GM19452 (cell line): Measurements from ENCODE around the gene MRAP.
"Not testable (repeated sequence)": the region's sequence is repeated elsewhere in the genome, so short reads cannot be mapped to it uniquely, and the experiment has no call there.

Experiments
- ATAC-seq: cut with Tn5 transposase; IDR thresholded peaks from one replicate; pipeline ENCODE4 v1.9.1; 2021; ENCODE audit not compliant: unreplicated experiment

The MRAP gene

DNA sequence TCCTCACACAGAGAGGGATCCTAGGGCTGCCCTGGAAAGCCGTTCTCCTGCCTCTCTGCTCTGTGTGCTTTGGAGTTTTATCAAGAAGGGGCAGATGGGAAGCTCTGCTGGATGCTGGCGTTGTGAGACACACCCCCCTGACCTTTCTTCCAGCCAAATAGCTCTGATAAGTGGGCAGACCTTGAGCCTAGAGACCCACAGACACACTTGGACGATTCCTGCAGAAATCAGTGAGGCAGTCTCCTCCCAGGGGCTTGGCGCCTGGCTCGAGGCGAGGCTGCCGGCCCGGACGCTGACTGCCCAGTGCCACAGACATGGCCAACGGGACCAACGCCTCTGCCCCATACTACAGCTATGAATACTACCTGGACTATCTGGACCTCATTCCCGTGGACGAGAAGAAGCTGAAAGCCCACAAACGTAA is at the start of gene MRAP:
MRAP (plus strand) TSS at position 198 of the 424 bp plus-strand sequence; CDS start at position 315, 117 bp downstream.
- no peak for ATAC-seq

- ATAC-seq, result no peak
These were observed 49.0 kb upstream of the MRAP start for GRCh38 chr21:32249511-32250280.

DNA sequence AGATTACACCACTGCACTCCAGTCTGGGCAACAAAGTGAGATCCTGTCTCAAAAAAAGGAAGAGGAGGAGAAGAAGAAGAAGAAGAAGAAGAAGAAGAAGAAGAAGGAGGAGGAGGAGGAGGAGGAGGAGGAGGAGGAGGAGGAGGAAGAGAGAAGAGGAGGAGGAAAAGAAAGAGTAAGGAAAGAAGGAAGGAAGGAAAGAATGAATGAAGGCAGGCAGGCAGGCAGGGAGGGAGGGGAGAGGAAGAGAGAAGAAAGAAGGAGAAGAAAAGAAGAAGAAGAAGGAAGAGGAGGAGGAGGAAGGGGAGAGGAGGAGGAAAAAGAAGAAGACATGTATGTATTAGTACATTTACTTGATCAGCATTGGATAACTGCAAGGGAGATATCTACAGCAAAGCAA is 46.5 kb upstream of the MRAP start:
- ATAC-seq, result no peak

DNA sequence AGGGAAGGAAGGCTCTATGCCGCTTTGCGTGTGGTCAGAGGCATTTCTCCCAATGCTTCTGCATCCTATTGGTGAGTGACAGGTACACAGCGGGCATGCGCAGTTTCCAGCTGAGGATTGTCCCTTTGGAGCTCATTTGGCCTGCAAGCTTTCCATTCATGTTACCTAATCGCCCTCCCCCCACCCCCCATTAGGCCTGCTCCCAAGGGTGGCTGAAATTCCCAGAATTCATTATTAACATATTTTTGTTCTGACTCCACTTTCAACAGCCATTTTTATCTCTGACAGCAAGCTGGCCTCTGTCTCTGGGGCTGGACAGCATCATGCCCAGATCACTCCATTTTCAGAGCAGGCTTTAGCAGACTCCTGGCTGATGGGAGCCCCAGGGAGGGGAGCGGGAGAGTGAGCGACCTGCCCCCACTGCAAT is 45.4 kb upstream of the MRAP start:
- no peak for ATAC-seq

DNA sequence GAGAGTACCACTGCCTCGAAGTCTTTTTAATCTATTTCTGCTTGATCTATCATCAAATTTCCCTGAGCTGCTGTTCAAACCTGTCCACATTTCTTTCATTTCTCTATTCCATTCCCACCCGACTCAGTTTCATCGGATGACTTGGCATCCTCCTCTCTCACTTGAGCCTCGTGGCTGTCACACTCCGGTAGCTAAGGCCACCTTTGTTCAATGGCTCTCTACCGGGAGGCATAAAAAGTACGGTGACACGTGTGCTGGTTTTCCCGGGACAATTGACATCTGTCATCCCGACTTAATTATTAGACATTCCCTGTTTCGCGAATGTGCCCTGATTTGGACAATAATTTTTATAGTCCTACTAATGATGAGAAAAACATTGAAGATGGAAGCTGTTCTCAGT is 42.4 kb upstream of the MRAP start:
- ATAC-seq, result no peak

- no peak for ATAC-seq
These were observed 41.6 kb upstream of the MRAP start for GRCh38 chr21:32256873-32257620.

DNA sequence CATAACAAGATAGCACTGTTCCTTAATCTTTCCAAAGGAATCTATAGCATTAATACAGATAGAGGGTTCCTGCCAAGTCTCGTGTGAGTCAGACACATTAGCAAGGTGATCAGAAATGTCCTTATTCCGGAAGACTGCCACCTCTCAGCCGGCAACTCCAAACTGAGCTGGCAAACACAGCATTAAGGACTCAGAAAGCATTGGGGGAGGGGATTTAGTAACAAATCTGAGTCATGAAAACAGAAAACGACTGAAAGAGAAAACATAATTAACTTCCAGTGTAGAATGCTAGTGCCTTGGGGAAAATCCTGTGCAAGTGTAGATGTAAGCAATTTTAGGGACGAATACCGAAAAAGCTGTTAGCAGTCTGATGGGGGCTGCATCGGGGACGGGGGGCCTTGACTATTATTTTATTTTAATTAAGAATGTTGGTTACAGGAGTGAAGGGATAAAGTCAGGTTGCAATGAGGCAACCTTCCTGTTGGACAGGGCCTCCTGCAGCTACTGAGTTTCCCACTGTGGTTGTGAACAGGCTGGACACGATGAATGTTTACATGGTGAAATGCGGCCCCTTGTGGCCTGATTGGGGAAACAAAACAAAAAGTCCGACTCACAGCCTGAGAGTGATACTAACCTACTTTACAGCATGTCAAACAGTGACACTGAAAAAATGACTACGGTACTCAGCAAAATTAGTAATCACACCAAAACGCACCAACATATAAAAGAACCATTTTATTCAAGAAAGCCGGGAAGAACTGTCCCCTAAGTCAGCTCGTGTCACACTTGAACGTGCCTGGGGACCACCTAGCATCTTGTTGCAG is 40.5 kb upstream of the MRAP start:
- ATAC-seq, result no peak

GRCh38 chr21:32258786-32259048 is 39.9 kb upstream of the MRAP start:
- ATAC-seq, result not testable (repeated sequence)

- ATAC-seq, result no peak
These were observed 38.5 kb upstream of the MRAP start for GRCh38 chr21:32260130-32260529.

GRCh38 chr21:32261929-32262328 is 36.7 kb upstream of the MRAP start:
- ATAC-seq, result no peak

DNA sequence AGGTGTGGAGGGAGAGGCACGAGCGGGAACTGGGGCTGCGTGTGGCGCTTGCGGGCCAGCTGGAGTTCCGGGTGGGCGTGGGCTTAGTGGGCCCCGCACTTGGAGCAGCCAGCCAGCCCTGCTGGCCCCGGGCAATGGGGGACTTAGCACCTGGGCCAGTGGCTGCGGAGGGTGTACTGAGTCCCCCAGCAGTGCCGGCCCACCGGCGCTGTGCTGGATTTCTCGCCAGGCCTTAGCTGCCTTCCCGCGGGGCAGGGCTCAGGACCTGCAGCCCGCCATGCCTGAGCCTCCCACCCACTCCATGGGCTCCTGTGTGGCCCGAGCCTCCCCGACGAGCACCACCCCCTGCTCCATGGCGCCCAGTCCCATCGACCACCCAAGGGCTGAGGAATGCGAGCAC is 33.3 kb upstream of the MRAP start:
- not testable (repeated sequence) for ATAC-seq

GRCh38 chr21:32270748-32271147 is 27.9 kb upstream of the MRAP start:
- ATAC-seq, result no peak

- no peak for ATAC-seq
These were observed 22.0 kb upstream of the MRAP start for GRCh38 chr21:32276671-32277070.

DNA sequence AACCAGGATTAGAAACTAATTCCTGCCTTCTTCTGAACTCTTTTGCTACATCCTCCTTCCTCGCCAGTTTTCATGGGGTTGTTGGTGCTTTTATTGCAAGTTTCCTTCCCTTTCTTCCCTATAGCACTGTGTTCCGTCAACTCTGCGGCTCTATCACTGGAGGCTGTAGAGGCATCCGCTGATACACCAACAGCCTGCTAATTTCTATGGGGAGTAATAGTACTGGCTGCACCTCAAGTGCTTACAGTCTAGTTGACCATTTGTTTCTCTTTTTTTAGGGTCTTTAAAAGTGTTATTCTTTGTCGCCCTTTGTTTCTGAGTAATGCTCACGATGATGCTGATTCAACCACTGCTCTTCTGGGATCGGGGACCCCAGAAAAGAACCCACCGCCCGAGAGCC is 20.6 kb upstream of the MRAP start:
- no peak for ATAC-seq

DNA sequence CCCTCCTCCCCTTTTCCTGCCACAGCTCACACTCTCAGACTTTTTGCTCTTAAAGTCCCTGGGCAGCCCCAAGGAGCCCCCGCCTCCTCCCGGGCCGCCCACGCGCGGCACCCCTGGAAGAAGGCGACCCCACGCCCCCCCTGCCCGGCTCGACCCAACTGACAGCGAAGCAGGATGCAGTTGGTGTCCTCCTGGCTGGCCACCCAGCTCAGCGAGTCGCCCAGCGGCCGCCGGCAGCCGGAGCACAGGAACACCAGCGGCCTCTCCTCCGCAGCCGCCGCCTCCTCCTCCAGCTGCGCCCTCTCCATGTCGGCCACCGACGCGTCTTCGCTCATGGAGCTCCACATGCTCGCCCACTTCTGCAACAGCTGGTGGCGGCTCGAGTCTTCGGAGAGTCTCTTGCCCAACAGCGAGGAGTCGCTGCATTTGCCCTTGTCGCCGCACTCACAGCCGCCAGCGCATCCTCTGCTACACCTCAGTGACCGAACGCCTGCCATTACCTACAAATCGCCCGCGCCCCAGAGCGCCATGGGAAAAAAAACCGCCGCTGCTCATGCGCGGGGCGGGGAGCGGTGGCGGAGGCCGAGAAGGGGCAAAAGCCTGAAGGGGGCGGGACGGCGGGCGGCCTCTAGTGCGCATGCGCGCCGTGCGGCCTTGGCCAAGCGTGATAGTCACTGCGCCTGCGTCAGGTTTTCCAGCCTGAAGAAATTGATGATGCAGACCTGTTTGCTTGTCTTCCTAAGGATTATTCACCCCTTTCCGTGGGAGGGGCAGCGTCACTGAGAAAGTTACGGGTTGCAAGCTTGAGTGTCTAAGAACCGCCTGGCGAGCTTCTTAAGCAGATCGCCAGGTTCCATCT is 19.9 kb upstream of the MRAP start, which contains the start of gene MIS18A:
MIS18A (minus strand) TSS at position 532 of the 859 bp plus-strand sequence; CDS start at position 497, 35 bp downstream.
- peak; percentile 97 for ATAC-seq

DNA sequence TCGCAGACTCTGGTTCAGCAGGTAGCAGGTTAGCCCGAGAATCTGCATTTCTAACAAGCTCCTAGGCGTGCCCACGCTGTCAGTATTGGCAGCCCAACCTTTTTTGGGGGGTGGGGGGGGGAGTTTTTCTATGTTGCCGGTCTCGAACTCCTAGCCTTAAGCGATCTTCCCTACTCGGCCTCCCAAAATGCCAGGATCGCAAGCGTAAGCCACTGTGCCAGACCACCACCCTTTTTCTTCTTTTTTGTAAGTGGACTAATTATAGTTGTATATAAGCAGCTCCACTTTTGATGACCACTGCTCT is 19.3 kb upstream of the MRAP start:
- ATAC-seq, result peak; percentile 33

- ATAC-seq, result no peak
These were observed 17.1 kb upstream of the MRAP start for GRCh38 chr21:32281531-32281930.

DNA sequence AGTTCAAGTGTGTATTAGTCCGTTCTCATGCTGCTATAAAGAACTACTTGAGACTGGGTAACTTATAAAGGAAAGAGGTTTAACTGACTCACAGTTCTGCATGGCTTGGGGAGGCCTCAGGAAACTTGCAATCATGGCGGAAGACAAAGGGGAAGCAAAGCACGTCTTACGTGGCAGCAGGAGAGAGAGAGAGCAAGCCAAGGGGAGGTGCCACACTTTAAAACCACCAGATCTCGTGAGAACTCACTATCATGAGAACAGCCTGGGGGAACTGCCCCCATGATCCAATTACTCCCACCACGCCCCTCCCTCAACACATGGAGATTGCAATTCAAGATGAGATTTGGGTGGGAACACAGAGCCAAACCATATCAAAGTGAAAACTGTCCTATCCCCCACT is 15.7 kb upstream of the MRAP start:
- ATAC-seq, result no peak

DNA sequence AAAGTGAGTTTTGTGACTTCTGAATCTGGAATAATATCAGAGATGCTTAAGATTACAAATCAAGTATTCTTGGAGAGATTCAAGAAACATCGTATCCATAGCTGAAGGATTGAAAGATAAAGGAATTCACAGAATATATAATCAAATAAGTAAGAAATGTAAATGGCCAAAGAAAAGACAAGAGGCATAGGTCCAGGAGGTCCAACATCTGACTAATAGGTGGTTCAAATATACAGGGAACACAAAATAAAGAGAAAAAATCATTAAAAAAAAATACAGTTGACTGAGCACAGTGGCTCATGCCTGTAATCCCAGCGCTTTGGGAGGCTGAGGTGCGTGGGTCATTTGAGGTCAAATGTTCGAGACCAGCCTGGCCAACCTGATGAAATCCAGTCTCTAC is 13.2 kb upstream of the MRAP start:
- no peak for ATAC-seq

GRCh38 chr21:32297449-32297848 is 1.2 kb upstream of the MRAP start:
- ATAC-seq, result no peak

DNA sequence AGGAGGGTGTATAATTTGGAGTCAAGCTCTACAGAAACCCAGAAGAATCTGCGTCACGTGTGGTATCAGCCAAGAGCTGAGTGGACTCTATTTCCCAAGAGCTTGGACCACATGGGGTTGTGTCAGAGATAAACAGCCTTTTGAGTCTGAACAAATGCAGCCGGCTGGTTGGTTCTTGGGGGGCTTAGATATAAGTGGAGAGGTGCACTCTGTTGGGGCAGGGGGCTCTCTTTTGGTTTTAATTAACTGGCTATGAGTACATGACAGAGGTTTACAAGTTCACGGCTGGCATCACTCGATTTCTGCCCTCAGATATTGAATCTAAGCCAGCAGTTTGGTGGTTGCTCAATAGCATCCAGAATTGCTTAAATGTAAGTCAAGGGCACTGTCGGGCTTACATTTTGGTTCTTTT is 501 bp upstream of the MRAP start:
- ATAC-seq, result no peak
